Kidney (tissue), 14 donors: ENCODE measurements around the gene ALX3. TPM values are rescaled to one million over a fixed set of nuclear protein-coding genes. Genes with fewer than 3 reads are reported as not detected.

Experiments used
- DNase-seq, 5 donors: peaks; one replicate each; pipeline ENCODE4 v3.0.0-alpha.2; 2013 to 2020
- FAIRE-seq: peaks from 2 replicates; lab custom pipeline; 2012; peaks lifted over from hg19 to GRCh38; lab: Jason Lieb, UNC
- H3K27ac ChIP-seq, 2 donors: one replicate each; pipeline ENCODE4 v1.7.0; 2013; ENCODE audit warnings: low read depth in 2 of 2, low read length in 2 of 2, inconsistent platforms in 1 of 2
- H3K27me3 ChIP-seq: one replicate; pipeline ENCODE4 v1.7.1; 2013; ENCODE audit warnings: low read length, inconsistent platforms; ENCODE audit not compliant: control insufficient read depth, insufficient read depth
- H3K36me3 ChIP-seq, 3 donors: one replicate each; pipeline versions ENCODE4 v1.7.0 to v1.7.1; 2013; ENCODE audit warnings: low read length in 3 of 3, control low read depth in 1 of 3, inconsistent platforms in 1 of 3; ENCODE audit not compliant: insufficient read depth in 3 of 3, control insufficient read depth in 2 of 3
- H3K4me1 ChIP-seq, 3 donors: one replicate each; pipeline versions ENCODE4 v1.7.0 to v1.7.1; 2013; ENCODE audit warnings: low read length in 3 of 3, inconsistent platforms in 1 of 3, low read depth in 1 of 3; ENCODE audit not compliant: control insufficient read depth in 2 of 3, insufficient read depth in 2 of 3
- H3K4me3 ChIP-seq, 3 donors: one replicate each; pipeline versions ENCODE4 v1.7.0 to v1.8.1; 2013; ENCODE audit warnings: low read length in 3 of 3, control low read depth in 1 of 3, inconsistent platforms in 1 of 3
- H3K9ac ChIP-seq, 3 donors: one replicate each; pipeline versions ENCODE4 v1.7.0 to v1.7.1; 2013; ENCODE audit warnings: low read length in 3 of 3, control low read depth in 1 of 3, inconsistent platforms in 1 of 3
- H3K9me3 ChIP-seq, 3 donors: one replicate each; pipeline versions ENCODE4 v1.7.0 to v1.7.1; 2013; ENCODE audit warnings: low read length in 3 of 3, control low read depth in 1 of 3, inconsistent platforms in 1 of 3; ENCODE audit not compliant: control insufficient read depth in 2 of 3, insufficient read depth in 1 of 3
- CTCF ChIP-seq: IDR thresholded peaks from 3 replicates; pipeline ENCODE4 v1.5.1; 2012; ENCODE audit warnings: mild to moderate bottlenecking, moderate library complexity, borderline replicate concordance; ENCODE audit not compliant: insufficient read depth; ENCODE audit errors: extremely low read depth
- intact Hi-C: fragments of 100-400 bp; cut with DNase I; formaldehyde crosslinking; loops from one replicate; pipeline ENCODE4 v1.11.1; 2022
- polyA plus RNA-seq: library from polyadenylated mRNA; stranded (reverse); fragments of 350-450 nt; fragmentation: Illumina TruSeq; extraction: RNeasy Lipid Tissue Mini Kit (QIAGEN cat#74804); gene quantifications from one replicate; pipeline ENCODE4 v1.2.3, GENCODE V29; 2014; ENCODE audit warnings: low read depth, low replicate concordance; ENCODE audit not compliant: insufficient read depth
- total RNA-seq: library from RNA; stranded (reverse); fragmentation: NEBNext Ultra II Directional; extraction: Animal tissue kit (Norgen Biotek cat#: 25700); gene quantifications from one replicate; pipeline ENCODE4 v1.2.1, GENCODE V29; 2021
- donor health status: control.
- donor health status: control.
- donor health status: control.
- donor health status: control.
- donor health status: control.
- donor health status: DM: yes; HTN: yes; CAD: no.
- donor health status: Normal renal cell carcinoma (clear cell type).

The ALX3 gene
- total and polyA plus RNA-seq, 2 donors from 2014 or later = not detected

- Histone ChIP-seq H3K27ac (no peak overlapping the region), H3K4me1 (no peaks in the 10 kb centered on the region), H3K36me3 (peaks cover 7 to 39% (median 28%) of the 10 kb centered on the region in 3 donors), H3K9me3 (no peaks in the 10 kb centered on the region), H3K9ac (no peak overlapping the region), H3K27me3 (no peaks in the 10 kb centered on the region), H3K4me3 (no peak overlapping the region)
- no peak for DNase-seq
- FAIRE-seq = no peak
- intact Hi-C loops = no loop called here
- no peak for TF ChIP-seq CTCF
Observed at GRCh38 chr1:110024613-110025012, 45.9 kb downstream of the ALX3 start.

- H3K9ac ChIP-seq = no peak overlapping the region
- DNase-seq (no peak), FAIRE-seq (no peak)
- peaks cover 24 to 72% (median 57%) of the 10 kb centered on the region in 3 donors for H3K36me3 ChIP-seq
- no peak for TF ChIP-seq CTCF
- H3K4me1 ChIP-seq = no peaks in the 10 kb centered on the region
- no peak overlapping the region for H3K4me3 ChIP-seq
- no peak overlapping the region for H3K27ac ChIP-seq
- H3K9me3 ChIP-seq = no peaks in the 10 kb centered on the region
- no peaks in the 10 kb centered on the region for H3K27me3 ChIP-seq
- intact Hi-C loops = no loop called here
Observed at GRCh38 chr1:110021285-110021684, 49.2 kb downstream of the ALX3 start.

- Histone ChIP-seq H3K27me3 (no peaks in the 10 kb centered on the region), H3K36me3 (peaks cover 27 to 84% (median 70%) of the 10 kb centered on the region in 3 donors), H3K4me3 (no peak overlapping the region), H3K27ac (no peak overlapping the region), H3K4me1 (no peaks in the 10 kb centered on the region), H3K9me3 (no peaks in the 10 kb centered on the region), H3K9ac (no peak overlapping the region)
- no peak for FAIRE-seq
- DNase-seq = no peak
- TF ChIP-seq CTCF = no peak
- intact Hi-C loops = no loop called here
Observed at GRCh38 chr1:110019770-110020169, 50.7 kb downstream of the ALX3 start.

- no peak overlapping the region for H3K27ac ChIP-seq
- no peaks in the 10 kb centered on the region for H3K9me3 ChIP-seq
- peaks cover 30 to 86% (median 71%) of the 10 kb centered on the region in 3 donors for H3K36me3 ChIP-seq
- DNase-seq = no peak
- H3K4me1 ChIP-seq = no peaks in the 10 kb centered on the region
- FAIRE-seq = no peak
- TF ChIP-seq CTCF = no peak
- no peak overlapping the region for H3K4me3 ChIP-seq
- H3K27me3 ChIP-seq = no peaks in the 10 kb centered on the region
- H3K9ac ChIP-seq = no peak overlapping the region
- intact Hi-C loops = no loop called here
Observed at GRCh38 chr1:110018396-110018795, 52.1 kb downstream of the ALX3 start.
